GM19395 (cell line): ENCODE data around the gene BAIAP3.

Experiments
- ATAC-seq: cut with Tn5 transposase; IDR thresholded peaks from one replicate; pipeline ENCODE4 v1.9.1; 2021; ENCODE audit warnings: mild to moderate bottlenecking, moderate library complexity; ENCODE audit not compliant: unreplicated experiment

Gene BAIAP3

GRCh38 chr16:1387331-1387730, 53.9 kb downstream of the BAIAP3 start:
- no peak for ATAC-seq

GRCh38 chr16:1389762-1390161, 56.3 kb downstream of the BAIAP3 start:
- ATAC-seq, result no peak

DNA sequence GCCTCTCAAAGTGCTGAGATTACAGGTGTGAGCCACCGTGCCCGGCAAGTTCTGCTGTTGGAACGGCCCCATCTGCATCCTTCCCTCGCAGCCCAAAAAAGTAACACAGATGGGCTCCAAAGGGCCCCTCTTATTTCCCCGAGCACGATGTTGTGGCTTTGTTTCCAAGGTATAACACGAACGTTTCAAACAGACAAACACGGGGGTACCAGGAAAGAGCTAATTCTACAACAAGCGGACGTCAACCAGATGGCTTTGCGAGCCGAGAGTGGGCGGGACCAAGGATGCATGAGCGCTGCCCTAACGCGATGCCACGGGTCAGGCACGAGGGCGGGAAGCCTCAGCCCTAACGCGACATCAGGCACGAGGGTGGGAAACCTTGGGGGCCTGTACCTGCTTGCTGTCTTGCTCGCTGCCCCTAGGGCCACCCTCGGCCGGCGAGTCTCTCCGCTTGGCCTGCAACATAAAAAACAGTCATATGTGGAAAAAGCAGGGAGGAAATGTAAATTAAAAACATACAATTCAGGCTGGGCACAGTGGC, 56.9 kb downstream of the BAIAP3 start:
- no peak for ATAC-seq

- ATAC-seq, result no peak
Measured at GRCh38 chr16:1392826-1393225, 59.4 kb downstream of the BAIAP3 start.

- no peak for ATAC-seq
Measured at GRCh38 chr16:1393613-1394176, 60.2 kb downstream of the BAIAP3 start.

GRCh38 chr16:1394367-1394951, 61.0 kb downstream of the BAIAP3 start:
- no peak for ATAC-seq

GRCh38 chr16:1395444-1396031, 62.1 kb downstream of the BAIAP3 start:
- ATAC-seq, result no peak

DNA sequence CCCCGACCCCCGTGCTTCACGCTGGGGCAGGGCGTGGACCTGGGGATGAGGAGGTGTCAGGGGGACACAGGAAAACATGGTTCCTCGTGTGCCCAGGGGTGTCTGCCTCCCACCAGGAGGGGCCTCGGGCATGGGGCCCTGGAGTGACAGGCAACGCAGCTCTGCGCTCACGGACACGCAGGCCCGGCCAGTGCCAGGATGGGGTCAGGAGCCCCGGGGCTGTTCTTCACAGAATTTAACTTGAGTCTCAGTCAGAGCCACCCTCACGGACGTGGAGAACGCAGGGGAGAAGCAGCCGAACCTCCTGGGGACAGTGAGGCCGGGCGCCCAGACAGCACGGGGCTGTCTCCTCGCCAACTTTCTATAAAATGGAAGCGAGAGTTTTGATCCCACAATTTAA, 64.3 kb downstream of the BAIAP3 start:
- no peak for ATAC-seq

- ATAC-seq, result no peak
Measured at GRCh38 chr16:1398351-1398750, 64.9 kb downstream of the BAIAP3 start.
